Smooth muscle cell (in vitro differentiated cells): ENCODE data around the gene LEKR1. TPM values are rescaled to one million over a fixed set of nuclear protein-coding genes. Genes with fewer than 3 reads are reported as not detected.

Source experiments
- DNase-seq: peaks from one replicate; lab custom pipeline; 2025; ENCODE audit not compliant: unreplicated experiment; lab: John Stamatoyannopoulos, UW
- H2AFZ ChIP-seq: fragments of 200-600 bp; sonication (generic); 2 replicates; pipeline ENCODE4 v1.6.0; 2016; ENCODE audit warnings: antibody characterized with exemption, low read depth, mild to moderate bottlenecking
- H3F3A ChIP-seq: fragments of 200-600 bp; sonication (generic); 2 replicates; pipeline ENCODE4 v1.6.0; 2017; ENCODE audit warnings: antibody characterized with exemption, low read depth
- H3K27ac ChIP-seq: fragments of 200-600 bp; sonication (generic); 2 replicates; pipeline ENCODE4 v1.5.1; 2016; ENCODE audit warnings: low read depth, mild to moderate bottlenecking
- H3K27me3 ChIP-seq: fragments of 200-600 bp; sonication (generic); 2 replicates; pipeline ENCODE4 v1.6.1; 2016; ENCODE audit warnings: low read depth, mild to moderate bottlenecking
- H3K36me3 ChIP-seq: fragments of 200-600 bp; sonication (generic); 2 replicates; pipeline ENCODE4 v1.5.1; 2016; ENCODE audit warnings: low read depth
- H3K4me1 ChIP-seq: fragments of 200-600 bp; sonication (generic); 2 replicates; pipeline ENCODE4 v1.5.1; 2016; ENCODE audit warnings: low read depth
- H3K4me2 ChIP-seq: fragments of 200-600 bp; sonication (generic); 2 replicates; pipeline ENCODE4 v1.6.0; 2016; ENCODE audit warnings: mild to moderate bottlenecking
- H3K4me3 ChIP-seq: fragments of 200-600 bp; sonication (generic); 2 replicates; pipeline ENCODE4 v1.5.1; 2016; ENCODE audit warnings: mild to moderate bottlenecking
- H3K79me2 ChIP-seq: fragments of 200-600 bp; sonication (generic); 2 replicates; pipeline ENCODE4 v1.6.0; 2016; ENCODE audit warnings: low read depth, mild to moderate bottlenecking
- H3K9ac ChIP-seq: fragments of 200-600 bp; sonication (generic); 2 replicates; pipeline ENCODE4 v1.6.0; 2016; ENCODE audit warnings: low read depth
- H3K9me3 ChIP-seq: fragments of 200-600 bp; sonication (generic); replicated peaks from 2 replicates; pipeline ENCODE4 v1.5.1; 2016; ENCODE audit warnings: low read depth
- H4K20me1 ChIP-seq: fragments of 200-600 bp; sonication (generic); 2 replicates; pipeline ENCODE4 v1.6.0; 2016; ENCODE audit warnings: low read depth
- WGBS: methylation state at CpG from one replicate; pipeline ENCODE4 v1.1.7; 2016; ENCODE audit warnings: low lambda C conversion rate; 5-methylcytosine and 5-hydroxymethylcytosine counted together
- polyA plus RNA-seq: library from polyadenylated mRNA; unstranded; fragments of >200 nt; fragmentation: Nextera tagmentation; extraction: Ambion mirVana; gene quantifications from 2 replicates; pipeline ENCODE4 v1.2.1, GENCODE V29; 2016
- small RNA-seq: library from RNA; depleted of rRNA; stranded (forward); fragments of <200 nt; gene quantifications from one replicate; pipeline ENCODE3, GENCODE V24; 2014
- total RNA-seq: library from RNA; depleted of rRNA; stranded (reverse); fragments of >200 nt; gene quantifications from 2 replicates; pipeline ENCODE4 v1.2.3, GENCODE V29; 2014
- TF ChIP-seq, protein P1 (sequence below): fragments of 200-600 bp; sonication (generic); IDR thresholded peaks from 2 replicates; pipeline ENCODE4 v1.5.1; 2017; ENCODE audit warnings: borderline replicate concordance, mild to moderate bottlenecking, antibody characterized with exemption; ENCODE audit not compliant: insufficient read depth, poor library complexity, severe bottlenecking

LEKR1 gene
- total and polyA plus RNA-seq, 2 experiments from 2014 or later: 1.3 to 2.3 TPM

DNA sequence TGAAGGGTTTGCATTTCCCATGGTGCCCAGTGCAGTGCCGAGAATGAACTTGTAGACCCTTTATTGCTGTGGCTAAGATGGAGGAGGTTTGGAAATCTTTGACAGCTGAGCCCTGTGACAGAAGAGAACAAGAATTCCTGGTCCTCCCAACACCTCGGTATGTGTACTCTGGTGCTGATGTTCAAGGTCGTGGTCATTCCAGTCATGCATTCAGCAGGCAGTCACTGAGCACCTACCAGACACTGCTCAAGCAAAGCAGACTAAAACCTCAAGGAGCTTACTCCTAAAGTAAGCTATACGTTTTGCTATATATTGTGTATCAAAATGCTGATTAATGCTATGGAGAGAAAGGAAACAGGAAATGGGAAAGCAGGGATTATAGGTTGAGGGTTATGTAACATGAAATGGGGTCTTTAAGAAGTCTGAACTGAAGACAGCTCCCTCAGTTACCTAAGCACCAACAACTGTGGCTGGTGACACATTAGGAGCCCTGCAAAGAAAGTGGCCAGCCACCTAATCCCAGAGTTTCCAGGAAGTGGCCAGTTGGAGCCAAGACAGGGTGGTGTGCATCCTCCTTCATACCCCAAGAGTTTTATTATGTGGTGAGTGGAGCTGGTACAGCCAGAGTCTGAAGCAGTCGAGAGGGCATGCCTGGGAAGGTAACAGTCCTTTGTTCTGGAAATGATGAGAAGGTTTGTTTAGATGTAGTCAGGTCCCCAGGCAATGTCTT is 268.8 kb downstream of the LEKR1 start:
- Histone ChIP-seq H3F3A (peaks cover 8% of the 10 kb centered on the region), H2AFZ (no peak overlapping the region), H3K9ac (no peak overlapping the region), H3K27me3 (no peaks in the 10 kb centered on the region), H3K79me2 (no peaks in the 10 kb centered on the region), H3K4me3 (no peak overlapping the region), H3K9me3 (no peaks in the 10 kb centered on the region), H3K4me2 (no peak overlapping the region), H4K20me1 (no peaks in the 10 kb centered on the region), H3K4me1 (no peaks in the 10 kb centered on the region), H3K36me3 (no peaks in the 10 kb centered on the region), H3K27ac (no peak overlapping the region)
- 57% methylated on average over 5 of the region's 5 CpGs for WGBS
- DNase-seq: no peak
- TF ChIP-seq, protein P1, sequence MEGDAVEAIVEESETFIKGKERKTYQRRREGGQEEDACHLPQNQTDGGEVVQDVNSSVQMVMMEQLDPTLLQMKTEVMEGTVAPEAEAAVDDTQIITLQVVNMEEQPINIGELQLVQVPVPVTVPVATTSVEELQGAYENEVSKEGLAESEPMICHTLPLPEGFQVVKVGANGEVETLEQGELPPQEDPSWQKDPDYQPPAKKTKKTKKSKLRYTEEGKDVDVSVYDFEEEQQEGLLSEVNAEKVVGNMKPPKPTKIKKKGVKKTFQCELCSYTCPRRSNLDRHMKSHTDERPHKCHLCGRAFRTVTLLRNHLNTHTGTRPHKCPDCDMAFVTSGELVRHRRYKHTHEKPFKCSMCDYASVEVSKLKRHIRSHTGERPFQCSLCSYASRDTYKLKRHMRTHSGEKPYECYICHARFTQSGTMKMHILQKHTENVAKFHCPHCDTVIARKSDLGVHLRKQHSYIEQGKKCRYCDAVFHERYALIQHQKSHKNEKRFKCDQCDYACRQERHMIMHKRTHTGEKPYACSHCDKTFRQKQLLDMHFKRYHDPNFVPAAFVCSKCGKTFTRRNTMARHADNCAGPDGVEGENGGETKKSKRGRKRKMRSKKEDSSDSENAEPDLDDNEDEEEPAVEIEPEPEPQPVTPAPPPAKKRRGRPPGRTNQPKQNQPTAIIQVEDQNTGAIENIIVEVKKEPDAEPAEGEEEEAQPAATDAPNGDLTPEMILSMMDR: no peak

Small RNA genes lying within 50 kb of the gene (small RNA-seq; reads per million reads assigned to genes)
- gene KLF3P2: not detected

Other genes starting within 250 kb of the LEKR1 start
- 65.2 and 88.6 TPM in 2 replicates for gene TIPARP, start 151.8 kb upstream of the LEKR1 start, total RNA-seq
- 11.8 and 12.5 TPM in 2 replicates for gene TIPARP, start 151.8 kb upstream of the LEKR1 start, polyA plus RNA-seq